Activated CD4-positive, CD25-positive, alpha-beta regulatory T cell treated with anti-CD3 and anti-CD28 coated beads, Interleukin-2, amount 50 U/mL, for 72 hours (primary cell): ENCODE measurements around the gene KLC4.
"Not testable (repeated sequence)": the region's sequence is repeated elsewhere in the genome, so short reads cannot be mapped to it uniquely, and the experiment has no call there.

ENCODE experiments used
- DNase-seq: peaks from one replicate; pipeline ENCODE4 v3.0.0; 2021

Gene KLC4

DNA sequence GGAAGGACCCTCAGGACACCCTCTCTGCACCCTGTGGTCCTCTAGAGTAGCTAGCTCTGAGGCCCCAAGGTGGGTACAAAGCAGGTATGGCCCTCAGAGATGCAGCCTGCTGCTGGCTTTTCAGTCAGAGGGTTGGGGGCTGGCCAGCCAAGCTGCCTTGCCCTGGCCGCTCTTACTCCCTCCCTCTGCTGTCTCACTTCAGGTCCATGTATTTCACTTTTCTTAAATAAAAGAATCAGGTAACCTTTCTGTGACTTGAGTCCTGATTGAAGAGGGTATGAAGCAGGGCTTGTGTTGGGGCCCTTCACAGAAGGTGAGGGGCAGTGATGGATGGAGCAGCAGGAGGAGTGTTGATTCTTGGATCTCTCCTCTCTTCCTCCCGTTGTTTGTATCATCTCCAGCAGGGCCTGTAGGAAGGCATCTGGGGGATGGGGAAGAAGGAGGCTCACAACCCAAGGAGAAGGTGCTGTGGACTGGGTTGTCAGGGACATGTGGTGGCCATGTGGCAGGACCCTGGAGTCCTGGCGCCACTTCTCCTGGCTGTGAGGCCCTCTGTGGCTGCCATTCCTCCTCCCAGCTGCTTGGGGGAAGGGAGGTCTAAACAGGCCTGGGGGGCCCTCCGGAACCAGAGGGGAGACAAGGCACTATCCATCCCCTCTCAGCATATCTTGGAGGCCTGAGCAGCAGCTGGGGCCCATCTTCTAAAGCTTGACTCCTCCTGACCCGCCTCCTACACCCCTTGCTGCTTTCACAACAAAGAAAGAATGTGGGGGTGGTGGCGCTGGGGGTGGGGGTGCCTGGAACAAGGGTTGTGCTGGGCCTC is 15.6 kb downstream of the KLC4 start:
- DNase-seq: no peak

DNA sequence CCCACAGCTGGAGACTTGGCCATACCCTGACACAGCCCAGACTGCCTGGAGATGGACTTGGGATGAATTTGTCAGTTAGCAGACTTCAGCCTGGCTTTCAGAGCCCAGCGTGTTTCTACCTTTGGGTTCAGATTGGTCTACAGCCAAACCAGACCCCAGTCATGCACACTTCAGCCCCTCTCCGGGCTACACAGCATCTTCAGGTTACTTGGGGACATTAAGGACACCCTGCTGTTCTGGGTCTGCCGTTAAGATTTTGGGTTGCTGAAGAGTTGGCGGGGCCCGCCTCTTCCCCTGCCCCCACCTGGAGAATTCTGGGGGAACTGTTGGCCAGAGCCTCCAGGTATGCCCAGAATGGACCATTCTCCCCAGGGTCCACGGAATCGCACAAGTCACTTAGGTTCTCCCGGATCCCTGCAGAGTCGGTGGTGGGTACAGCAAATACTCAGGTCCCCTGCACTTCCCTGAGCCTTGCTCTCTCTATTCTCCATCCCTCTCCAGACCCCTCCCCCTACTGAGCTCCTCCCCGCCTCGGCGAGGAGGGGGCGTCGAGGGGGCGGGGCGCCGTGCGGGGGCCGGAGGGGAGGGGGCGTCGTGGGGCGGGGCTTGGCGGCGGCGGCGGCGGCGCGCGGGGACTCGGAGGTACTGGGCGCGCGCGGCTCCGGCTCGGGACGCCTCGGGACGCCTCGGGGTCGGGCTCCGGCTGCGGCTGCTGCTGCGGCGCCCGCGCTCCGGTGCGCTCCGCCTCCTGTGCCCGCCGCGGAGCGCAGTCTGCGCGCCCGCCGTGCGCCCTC is 16.4 kb downstream of the KLC4 start, which contains the start of gene PTK7:
PTK7 (plus strand) TSS at position 645 of the 794 bp plus-strand sequence. CDS start 175 bp downstream, outside the sequence.
- DNase-seq: no peak

DNA sequence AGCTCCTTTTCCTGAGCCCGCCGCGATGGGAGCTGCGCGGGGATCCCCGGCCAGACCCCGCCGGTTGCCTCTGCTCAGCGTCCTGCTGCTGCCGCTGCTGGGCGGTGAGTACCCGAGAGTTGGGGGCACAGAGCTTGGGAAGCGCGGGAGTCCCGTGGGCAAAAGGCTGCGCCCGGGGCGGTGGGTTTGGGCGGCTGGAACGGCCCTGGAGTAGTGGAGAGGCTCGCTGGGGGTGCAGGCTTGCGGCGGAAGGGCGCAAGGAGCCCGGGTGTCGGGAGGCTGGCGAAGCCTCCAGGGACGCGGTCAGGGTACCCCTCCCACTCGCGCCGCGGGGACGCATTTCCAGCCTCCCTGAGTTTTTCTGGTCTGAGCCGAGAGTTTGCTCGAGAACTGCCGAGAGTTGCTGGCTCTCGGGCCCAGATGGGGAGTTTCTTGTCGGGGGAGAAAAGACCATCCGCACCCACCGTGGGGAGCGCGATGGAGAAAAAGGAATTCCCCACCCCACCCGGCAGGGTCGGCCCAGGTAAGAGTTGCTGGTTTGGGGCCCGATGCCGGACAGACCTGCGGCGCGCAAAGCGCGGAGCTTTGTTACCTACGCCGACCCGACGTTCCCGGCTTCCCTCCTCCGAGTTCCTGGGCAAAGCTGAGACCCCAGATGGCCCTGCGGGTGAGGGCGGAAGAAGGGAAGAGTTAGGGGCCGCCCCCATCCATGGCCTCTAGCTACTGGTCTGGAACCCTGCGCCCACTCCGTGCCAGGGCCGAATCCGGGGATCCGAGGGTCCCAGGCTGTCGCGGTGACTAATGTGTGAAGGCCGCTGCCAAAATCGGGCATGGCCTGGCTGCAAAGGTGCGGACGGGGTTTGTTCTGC is 17.3 kb downstream of the KLC4 start:
- no peak for DNase-seq

DNA sequence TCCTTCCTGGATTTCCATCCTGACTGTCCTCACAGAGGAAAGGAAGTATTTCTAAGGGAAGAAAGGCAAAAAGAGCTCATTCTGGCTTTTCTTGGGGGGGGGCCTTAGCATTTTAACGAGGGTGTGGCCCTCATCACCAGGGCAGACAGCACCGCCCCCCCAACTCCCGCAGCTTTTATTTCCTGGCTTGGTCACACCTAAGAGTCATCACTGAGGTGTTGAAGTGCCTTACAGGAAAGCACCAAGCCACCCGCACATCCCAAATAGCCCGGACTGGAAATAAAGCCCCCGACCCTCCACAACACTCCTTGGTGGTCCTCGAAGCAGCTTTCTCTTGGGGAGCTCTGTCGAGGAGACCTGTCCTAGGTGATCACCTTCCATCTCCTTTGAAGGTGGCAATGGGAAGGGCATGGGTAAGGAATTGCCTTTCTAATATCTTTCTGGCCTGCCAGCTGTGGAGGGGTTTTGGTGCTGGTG is 17.9 kb downstream of the KLC4 start:
- DNase-seq: no peak

DNA sequence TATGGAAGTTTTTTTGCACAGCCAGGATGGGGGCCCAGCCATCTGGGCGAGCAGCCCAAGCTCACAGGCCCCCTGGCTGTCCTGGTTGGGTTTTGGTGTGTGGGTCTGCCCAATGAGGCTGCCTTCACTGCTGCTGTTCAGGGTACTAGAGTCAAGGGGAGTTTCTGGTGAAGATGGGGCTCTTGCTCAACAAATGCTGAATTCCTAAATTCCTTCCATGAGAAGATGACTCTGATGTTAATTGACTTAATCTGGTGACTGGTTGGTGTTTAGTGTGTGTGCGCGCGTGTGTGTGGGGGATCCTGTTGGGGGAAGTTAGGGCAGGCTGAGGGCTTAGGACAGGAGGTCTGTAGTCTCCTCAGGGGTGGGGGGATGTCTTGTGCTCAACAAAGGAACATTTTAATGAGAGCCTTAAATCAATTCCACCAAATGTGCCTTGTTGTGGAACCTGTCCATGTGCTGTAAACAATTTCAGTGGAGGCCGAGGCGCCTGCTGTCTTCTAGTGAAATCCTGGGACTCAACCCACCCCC is 18.6 kb downstream of the KLC4 start:
- no peak for DNase-seq

DNA sequence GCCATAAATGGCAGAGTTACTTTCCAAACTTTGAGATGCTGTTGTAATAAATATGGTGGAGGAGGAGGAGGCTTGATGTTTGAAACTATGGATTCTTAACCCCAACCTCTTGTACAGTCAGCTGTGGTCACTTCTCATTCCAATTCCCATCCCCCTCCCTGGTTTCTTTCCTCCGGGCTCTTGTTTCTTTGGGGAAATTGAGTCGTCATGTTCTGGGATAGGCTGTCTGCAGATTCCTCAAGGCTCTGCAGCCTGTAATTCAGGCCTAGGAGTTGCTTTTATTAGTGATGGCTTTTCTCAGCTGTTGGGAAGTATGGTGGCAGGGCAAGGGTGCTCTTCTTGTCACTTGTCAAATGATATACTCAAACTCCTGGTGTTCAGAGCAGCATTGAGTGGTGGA is 19.3 kb downstream of the KLC4 start:
- DNase-seq: no peak

DNA sequence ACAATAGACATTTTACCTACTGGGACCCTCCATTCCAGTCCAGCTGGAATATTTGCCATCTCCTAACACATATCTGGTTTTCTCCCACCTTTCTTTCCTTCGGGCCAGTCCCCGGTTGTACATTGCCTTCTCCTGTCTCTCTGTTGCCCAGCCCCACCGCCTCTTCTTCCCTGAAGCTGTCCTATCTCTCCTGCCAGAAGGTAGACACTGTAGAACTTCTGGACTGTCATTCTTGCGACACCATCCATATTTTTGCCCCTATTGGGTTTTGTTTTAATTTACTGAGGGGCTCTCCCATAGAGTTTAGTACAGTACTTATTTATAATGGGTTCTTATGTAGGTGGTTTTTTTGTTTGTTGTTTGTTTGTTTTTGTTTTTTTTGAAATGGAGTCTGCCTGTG is 21.6 kb downstream of the KLC4 start:
- no peak for DNase-seq

DNA sequence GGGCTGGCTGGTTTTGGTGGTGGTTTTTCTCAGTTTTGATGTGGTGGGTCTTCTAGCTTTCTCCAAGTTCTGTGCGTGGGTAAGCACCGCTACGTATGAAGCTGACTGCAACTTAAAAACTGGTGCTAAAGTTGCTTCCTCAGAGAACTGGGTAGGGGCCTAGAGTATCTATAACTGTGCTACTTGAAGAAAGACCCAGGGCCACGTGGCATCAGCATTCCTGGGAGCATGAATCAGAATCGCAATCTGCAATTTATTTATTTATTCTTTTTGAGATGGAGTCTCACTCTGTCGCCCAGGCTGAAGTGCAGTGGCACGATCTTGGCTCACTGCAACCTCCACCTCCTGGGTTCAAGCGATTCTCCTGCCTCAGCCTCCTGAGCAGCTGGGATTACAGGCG is 22.5 kb downstream of the KLC4 start:
- not testable (repeated sequence) for DNase-seq

DNA sequence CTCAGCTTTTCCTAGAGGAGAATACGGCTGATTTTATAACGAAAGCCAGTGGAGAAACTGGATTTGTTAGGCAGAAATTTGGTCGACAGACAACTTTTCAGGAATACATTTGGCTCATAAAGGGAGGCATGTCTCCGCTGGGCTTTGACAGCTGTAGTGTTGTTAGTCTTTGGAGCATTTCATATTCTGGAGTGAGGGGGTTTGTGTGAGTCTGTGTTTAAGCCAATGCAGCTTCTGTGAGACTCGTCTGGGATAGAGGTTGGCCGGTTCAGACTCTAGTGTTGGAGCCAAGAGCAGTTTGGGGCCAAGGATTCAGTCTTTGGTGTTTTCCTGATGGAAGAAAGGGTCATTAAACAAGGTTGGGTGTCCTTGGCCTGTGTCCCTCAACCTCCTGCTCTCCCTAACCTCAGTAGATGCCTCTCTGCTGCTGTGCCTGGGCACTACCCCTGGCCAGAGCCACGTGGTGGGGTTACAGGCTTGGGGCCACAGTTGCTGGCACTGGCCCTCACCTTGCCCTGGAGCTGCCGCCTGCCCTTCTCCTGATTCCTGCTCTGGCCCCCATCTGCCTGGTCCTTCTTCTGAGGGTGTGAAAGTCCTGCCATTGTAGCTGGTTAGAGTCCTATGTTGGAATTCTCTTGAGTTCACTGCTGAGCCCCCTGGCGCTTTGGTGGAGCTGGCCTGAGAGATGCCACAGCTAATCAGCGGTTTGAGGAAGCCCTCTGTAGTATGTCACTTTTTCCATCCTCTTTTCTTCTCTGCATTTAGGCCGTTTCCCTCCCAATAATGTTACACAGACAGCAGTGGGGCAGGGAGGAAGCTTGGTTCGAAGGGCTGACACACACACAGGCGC is 23.6 kb downstream of the KLC4 start:
- no peak for DNase-seq

DNA sequence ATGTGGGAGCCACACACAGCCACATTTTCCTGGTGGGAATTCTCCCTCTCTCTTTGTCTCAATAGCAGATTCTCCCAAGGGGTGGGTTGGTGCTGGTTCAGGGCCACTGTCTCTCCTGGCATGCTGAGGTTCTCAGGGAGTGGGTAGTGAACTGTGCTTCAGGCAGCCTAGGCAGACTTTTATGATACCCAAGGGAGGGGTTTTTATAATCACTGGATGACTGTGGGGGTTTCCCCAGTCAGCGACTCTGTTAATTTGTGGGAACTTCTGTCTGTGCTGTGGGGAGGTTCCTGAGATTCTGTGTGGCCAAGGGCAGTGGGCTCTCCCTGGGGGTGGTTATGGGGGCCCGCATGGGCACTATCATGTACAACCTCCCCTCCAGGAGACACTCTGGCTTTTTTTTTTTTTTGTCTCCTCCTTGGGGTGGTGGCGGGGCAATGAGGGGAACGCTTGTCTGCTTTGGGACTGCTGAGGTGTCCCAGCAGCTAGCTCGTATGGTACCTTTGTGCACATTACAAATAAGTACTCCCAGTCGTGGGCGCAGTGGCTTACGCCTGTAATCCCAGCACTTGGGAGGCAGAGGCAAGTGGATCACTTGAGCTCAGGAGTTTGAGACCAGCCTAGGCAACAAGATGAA is 26.7 kb downstream of the KLC4 start:
- DNase-seq: no peak

DNA sequence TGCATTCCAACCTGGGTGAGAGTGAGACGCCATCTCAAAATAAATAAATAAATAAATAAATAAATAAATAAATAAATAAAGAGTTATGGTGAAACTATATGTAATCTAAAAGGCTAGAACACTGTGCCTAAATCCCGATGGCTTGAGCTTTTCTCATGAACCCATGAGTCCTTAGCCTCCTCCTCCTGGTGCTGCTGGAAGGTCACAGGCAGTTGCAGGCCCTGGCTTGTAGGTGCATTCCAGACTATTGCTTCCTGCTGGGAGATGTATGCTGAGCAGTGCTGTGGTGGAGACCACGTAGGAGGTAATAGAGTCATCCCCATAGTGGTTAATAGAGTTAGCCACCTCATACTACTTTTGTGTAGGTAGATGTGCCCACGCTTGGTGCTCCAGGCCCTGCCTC is 29.2 kb downstream of the KLC4 start:
- DNase-seq: no peak

DNA sequence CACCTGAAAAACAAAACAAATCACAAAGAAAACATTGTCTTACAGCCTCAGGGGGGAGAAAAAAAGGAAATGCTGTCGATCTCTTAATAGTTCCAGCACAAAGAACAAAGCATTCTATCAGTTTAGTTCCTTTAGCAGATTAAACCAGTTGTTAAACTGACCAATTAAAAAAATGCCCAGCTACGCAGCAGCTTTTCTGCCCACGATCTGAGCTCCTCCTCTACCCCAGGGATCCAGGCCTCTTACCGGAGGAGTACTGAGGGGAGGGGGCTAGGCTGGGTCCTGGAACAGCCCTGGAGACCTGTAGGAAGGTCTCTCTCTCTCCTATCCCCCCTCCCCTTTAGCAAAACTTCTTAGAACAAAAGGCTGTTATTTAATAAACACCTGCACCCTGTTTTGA is 30.0 kb downstream of the KLC4 start:
- DNase-seq: no peak

DNA sequence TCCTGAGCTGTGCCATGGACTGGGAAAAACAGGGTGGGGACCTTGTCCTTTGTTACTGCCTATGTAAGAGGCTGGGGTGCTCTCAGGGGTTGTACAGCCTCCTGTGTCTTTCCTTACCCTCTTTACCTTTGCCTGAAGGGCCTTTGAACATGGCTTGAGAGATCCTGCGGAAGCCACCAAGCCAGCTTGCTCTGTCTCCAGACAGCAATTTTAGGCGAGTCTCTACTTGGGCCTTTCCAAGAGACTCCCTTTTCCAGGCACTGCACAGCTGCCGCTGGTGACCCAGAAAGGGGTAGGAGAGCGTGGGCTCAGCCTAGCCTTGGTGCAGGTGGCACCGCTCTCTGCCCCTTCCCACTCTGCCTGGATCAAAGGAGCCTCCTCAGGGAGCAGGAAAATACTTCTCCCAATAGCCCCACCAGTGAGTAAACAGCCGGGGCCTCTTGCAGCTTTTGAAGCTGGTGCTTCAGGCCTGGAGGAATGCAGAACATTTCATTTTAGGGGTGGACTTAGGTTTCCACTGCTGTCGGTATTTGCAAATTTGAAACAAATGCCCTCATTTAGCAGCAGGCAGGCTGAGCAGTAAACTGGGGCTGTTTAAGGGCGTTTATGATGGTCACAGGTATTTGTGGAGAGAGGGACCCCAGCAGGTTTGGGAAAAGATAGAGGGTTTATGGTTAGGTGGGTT is 30.6 kb downstream of the KLC4 start:
- DNase-seq: no peak

DNA sequence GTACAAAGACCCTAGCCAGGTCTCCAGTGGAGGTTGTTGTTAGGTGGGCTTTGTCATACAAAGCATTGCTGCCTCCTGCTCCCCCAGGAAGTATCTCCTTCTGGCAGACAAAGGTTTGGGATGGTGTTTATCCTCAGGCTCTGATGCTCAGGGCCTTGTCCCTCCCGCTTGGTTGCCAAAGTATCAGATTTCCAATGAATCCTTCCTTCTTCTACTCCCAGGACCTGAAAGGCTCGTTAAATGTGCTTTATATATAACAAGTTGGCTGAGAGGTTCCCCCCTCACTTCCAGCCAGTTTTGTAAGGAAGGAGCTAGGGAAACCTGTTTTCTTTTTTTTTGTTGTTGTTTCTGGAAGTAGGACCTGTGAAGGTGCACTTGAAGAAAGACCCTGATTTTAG is 31.1 kb downstream of the KLC4 start:
- DNase-seq: no peak

DNA sequence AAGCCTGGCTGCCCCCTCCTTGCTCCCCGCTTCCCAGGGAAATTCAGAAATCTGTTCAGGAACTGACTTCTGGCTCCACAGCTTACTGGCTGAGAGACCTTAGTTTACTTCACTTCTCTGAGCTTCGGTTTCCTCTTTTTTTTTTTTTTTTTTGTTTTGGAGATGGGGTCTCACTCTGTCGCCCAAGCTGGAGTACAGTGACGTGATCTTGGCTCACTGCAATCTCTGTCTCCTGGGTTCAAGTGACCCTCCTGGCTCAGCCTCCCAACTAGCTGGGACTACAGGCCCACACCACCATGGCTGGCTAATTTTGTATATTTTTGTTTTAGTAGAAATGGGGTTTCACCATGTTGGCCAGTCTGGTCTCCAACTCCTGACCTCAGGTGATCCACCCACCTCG is 31.6 kb downstream of the KLC4 start:
- no peak for DNase-seq

DNA sequence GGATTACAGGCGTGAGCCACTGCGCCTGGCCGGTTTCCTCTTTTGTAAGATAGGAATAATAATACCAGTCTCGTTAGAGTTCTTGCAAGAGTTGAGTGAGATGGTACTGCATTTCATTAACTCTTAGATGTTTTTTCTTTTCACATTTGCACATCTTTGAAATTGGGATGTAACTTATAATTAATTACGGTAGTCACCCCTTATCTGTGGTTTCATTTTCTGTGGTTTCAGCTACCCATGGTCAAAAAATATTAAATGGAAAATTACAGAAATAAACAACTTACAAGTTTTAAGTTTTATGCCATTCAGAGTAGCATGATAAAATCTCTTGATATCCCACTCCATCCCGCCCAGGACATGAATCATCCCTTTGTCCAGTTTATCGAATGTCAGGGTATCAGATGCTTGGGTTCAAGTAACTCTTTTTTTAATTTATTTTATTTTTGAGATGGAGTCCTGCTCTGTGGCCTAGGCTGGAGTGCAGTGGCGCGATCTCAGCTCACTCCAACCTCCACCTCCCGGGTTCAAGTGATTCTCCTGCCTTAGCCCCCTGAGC is 32.1 kb downstream of the KLC4 start:
- DNase-seq: no peak

DNA sequence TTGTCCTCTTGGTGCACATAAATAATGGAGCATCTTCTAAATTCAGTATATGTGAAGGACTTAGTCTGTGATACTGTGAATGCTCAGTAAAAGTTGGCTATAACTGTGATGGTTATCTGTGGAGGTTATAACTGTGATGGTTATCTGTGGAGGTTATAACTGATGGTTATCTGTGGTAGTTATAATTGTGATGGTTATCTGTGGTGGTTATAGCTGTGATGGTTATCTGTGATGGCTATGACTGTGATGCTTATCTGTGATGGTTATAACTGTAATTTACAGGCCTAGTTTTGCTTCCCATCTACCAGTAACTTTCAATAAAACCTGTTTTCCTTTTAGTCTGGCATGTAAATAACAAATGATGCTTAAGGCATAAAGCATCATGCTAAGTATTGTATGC is 33.2 kb downstream of the KLC4 start:
- no peak for DNase-seq

DNA sequence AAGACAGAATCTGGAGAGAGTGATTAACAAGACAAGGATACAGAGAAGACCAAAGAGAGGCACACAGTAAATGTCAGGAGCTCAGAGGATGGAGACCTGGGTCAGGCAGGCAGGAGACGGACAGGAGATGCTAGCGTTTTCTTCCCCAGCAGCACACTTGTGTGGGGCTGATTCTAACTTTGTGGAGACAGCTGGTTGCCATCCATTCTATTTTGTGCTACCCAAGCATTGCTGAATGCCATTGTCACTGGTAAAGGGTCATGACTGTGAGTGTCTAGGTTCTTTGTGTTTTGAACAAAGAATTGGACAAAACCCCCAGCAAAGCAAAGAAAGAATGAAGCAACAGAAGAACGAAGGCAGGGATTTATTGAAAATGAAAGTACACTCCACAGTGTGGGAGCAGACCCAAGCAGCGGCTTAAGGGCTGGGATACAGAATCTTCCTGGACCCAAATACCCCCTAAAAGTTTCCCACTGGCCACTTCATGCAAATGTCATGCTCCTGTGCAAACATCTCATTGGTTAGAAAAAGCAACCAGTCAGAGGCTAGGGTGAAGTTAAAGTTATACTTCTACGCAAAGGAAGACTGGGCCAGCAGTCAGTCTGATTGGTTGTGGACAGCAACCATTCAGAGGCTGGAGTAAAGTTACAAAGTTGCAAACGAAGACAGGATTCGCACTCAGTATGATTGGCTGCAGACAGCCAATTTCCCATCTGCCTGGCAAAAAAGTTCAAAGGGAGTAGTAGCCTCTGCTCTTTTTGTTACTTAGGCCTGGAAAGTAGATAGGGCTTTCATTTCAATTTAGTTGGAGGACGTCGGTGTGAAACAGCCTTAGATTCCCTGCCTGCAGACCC is 34.2 kb downstream of the KLC4 start:
- no peak for DNase-seq

DNA sequence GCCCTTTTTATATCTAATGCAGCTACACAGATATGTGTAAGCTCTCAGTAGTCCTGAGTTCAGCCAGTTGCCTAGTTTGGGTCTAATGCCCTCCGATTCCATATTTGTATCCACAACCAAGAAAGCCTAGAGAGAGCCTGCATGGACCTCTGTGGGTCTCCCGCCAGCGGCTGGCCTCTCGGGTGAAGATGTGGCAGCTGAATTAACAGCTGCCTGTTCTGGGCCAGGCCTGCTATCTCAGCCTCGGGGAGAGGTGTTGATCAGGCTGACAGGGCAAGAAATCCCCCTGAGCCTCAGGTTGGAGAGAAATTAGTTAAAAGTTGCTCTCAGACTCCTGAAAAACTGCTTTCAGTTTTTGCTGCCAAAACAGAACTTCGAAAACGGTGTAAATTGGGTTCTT is 36.5 kb downstream of the KLC4 start:
- DNase-seq: no peak
